DMS 273 (cell line): ENCODE results near the gene TSHZ3.

ENCODE experiments used
- DNase-seq: peaks from one replicate; lab custom pipeline; 2025; ENCODE audit not compliant: unreplicated experiment; lab: John Stamatoyannopoulos, UW

Gene TSHZ3

DNA sequence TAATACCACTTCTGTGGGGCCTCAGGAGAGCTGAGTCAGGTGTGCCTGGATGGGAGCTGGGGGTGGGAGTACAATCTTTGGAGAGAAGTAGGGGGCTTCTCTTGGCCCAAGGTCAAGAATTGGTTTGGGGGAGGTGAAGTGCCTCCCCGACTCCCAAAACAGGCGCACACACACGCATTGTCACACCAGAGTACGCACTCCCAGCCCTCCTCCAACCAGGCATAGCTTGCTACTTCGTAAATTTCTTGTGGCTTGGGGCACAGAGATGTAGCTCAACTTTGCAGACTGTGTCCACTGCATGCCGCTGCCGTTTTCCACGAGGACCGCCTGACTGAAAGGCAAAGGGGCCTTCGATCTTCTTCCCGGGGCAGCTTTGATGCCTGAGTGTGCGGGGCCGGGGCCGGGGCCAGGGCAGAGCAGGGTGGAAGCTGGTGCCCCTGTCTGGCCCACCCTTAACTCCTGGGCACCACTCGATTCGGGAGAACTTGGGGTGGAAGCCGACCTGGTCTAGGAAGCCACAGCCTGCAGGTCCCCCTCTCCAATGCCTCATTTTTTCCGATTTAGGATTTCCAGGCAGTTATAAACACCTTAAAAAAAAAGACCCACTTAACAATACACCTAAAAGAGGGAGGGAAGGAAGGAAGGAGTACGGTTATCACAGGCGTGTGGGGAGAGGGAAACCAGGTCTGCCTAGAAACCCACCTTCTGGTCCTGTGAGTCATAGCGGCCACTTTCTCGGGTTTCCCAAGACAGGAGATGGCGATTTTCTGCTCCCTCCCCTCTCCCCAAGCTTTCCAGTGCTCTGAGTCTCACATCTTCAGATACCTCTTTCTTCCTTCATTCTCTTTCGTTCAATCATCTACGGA lies 5.8 kb upstream of the TSHZ3 start:
- DNase-seq, result no peak

DNA sequence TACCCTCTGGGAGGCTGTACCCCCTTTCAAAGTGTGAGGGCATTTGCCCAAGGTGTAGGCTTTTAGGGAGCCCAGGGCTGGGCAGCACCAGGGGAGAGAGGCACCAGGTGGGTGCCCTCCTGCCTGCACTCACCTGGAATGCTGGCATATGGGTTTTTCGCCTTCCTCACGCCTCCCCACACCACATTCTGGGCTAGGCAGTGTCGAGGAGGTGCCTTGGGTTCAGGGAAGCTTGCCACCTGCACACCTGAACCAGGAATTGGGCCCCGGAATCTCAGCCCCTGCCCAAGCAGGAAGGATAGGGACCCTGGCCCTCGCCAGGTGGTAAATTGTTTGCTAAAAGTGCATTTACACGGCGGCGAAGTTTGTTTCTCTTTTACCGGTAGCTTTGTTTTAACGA lies 5.1 kb upstream of the TSHZ3 start:
- DNase-seq, result no peak

DNA sequence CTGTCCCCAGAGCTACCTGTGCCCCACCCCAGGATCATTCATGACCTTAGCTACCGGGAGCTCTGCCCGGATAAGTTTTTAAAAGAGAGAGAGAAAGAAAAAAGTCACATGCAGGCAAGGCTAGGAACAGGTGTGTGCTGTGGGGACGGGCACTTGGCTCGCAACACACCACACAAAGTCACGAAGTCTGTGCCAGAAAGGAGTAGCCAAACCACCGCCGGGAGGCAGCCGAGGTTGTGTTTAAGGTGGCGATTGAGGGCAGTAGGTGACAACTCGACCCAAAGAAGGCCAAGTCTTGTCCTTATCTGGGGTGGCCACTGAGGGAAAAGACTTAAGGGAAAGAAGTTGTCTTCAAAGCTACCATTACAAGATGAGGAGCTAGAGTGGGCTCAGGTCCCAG lies 4.6 kb upstream of the TSHZ3 start:
- peak; percentile 23 for DNase-seq

- DNase-seq, result no peak
These were observed 3.8 kb upstream of the TSHZ3 start for GRCh38 chr19:31352782-31353651.

- DNase-seq, result no peak
These were observed 3.1 kb upstream of the TSHZ3 start for GRCh38 chr19:31352296-31352781.

- DNase-seq, result no peak
These were observed 2.6 kb upstream of the TSHZ3 start for GRCh38 chr19:31351855-31352195.

DNA sequence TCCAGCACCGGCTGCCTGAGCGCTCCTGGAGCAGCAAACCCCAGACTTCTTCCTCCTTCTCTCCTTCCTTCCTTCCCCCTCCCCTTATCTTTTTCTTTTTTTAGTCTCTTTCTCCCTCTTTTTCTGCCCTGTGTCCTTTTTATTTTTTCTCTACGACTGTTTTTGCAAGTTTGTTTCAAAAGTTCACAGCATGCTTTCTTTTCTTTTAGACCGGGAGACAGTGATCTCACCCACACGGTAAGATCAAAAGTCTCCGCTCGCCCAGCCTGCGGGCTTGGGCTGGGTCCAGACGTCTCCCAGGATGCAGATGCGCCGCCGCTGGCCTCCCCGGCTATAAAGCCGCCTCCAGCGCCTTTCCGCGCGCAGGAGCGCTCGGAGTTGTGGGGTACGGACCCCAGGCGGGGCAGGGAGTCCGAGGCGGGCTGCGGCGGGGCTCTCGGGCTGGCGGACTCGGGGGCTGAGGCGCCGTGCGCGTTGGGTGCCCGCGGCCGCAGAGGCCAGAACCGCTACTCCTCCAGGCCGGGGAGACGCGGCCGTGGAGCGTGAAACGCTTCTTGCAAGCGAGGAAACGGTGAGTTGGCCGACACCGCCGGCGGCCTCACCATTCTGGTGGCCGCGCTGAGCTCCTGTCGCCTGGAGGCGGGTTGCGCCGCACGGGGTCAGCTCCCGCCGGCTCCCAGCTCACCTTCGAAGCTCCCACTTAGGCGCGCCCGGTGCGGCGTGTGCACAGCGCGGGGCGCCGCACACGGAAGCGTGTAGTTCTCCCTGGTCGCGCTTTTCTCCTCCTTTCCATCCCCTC lies 2.0 kb upstream of the TSHZ3 start:
- peak; percentile 54 for DNase-seq

GRCh38 chr19:31350693-31351055 lies 1.4 kb upstream of the TSHZ3 start:
- peak; percentile 64 for DNase-seq

DNA sequence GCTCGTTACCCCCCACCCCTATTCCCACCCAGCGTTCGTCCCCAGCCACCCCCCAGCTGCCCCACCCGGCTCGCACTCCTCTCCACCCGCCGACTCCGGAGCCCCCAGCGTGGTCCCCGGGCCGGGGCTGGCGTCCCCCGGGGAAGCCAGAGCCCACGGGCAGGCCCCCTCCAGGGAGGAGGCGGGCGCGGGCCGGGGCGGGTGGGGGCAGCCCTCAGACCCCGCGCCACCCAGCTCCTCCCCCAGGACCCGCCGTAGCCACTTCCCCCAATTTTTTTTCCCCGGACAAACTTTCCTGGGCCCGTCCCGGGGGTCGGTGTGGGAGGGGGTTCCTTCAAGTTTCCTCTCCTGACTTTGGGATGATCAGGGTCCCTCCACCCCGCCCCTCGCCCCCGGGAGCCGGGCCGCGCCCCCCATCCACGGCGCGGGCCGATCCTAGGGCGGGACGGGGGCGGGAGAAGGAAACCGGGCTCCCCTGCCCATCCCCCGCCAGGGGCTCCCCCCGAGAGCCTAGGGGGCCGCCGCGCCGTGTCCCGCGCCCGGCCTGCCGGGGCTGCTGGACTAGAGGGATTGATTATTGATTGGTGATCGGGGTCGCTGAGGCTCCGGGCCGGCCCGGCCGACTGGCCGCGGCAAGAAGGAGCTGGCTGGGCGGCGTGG lies 927 bp upstream of the TSHZ3 start:
- peak; percentile 22 for DNase-seq

GRCh38 chr19:31348481-31349159 lies 616 bp downstream of the TSHZ3 start:
- DNase-seq, result peak; percentile 55

DNA sequence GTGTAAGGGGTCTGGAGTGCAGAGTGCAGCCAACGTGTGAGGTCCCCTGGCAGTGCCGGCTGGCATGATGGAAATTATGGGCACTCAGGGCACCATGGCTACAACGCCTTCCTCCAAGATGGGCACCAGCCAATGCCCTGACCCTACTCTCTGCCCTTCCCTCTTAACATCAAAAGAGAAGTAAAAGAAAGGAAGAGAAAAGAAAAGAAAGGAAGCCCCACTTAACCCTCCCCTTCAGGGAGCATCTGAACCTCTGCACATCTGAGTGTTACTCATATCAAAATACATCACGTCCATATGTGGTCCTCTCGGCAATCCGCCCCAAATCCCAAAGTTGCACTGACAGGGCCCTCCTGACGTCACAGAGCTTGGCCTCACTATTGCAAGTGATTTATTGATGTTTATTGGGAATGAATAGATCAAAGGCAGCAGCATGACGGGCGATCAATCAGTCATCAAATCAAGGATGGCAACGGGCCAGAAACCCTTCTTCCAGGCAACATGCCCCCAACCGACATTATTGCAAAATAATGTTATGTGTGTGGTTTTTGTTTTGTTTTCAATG lies 1.3 kb downstream of the TSHZ3 start:
- DNase-seq, result no peak

GRCh38 chr19:31347354-31347753 lies 1.9 kb downstream of the TSHZ3 start:
- no peak for DNase-seq

- no peak for DNase-seq
These were observed 2.8 kb downstream of the TSHZ3 start for GRCh38 chr19:31346184-31347059.

DNA sequence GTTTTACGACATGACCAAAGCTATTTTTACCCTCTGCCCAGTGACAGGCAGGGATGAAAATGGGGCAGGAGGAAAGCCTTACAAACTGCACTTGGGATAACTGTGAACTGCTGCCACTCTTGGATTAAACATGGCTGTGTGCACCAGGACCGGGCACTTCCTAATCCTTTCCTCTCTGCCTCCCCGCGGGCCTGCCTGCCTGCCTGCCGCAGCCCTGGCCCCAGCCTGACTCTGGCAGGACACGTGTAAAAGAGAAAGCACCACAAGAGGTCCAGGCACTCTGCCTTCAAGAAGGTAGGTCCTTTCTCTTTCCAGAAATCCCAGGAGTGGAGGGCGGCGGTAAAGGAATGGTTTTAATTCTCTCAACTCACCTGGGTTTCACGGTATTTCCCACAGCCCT lies 4.8 kb downstream of the TSHZ3 start:
- DNase-seq, result no peak

DNA sequence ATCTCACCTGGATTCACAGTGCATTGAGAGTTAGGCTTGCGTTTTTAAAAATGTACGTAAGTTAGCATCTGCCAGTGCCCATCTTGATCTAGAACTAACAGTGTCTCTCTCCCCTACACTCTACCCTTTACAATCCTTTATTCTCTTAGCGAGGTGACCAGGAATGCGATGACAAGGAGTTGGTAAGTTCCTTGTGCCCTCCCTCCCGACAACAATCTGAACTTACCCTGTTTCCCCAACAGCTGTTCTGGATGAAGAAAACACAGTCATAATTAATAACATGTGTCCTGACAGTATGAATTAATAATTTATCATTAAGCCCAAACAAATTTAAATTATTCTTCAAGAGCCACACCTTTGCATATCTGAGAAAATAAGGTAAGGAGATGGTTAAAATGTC lies 6.3 kb downstream of the TSHZ3 start:
- DNase-seq, result no peak

DNA sequence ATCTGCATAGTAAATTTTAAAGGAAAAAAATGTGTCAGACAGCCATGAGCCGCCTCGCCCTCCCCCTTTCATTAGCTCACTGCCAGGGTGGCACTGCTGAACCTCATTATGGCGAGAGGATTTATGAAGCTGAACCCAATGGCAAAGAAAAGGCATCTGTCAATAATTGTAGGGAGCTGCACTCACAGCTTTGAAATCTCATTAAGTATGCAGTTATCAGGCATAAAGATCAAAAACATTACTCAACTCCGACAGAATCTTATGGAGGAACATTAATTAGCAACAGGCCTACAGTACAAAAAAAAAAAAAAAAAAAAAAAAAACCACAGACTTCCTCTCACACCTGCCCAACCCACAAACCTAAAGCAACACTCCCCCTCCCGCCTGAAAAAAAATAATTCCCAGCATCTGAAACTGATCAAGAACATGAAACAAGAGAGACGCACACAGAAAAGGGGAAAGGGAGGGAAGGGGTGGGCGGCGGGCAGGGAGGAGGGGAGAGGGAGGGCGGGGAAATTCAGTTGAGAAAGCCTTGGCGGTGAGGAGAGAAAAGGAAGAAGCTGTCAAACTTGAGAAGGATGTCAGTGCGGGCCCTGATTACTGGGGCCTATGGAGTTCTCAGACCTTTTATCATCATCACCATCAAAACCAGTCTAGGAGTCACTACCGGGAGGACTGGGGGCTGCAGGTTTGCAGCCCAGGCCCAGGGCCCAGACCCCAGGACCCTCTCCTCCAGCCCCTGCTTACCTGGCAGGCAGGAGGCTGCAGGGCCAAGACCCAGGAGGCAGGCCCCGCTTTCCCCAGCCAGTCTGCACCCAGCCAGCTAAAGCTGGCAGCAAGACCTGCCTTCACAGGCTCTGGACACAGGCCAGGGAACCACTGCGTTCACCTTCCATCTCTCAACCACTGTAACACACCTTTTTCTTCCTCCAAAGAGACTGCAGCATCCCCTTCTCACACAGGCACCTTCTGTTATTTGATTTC lies 8.9 kb downstream of the TSHZ3 start:
- peak; percentile 69 for DNase-seq

GRCh38 chr19:31339411-31339810 lies 9.8 kb downstream of the TSHZ3 start:
- no peak for DNase-seq
